ENCODE measurements around the gene KLHL2. TPM values are rescaled to one million over a fixed set of nuclear protein-coding genes. Genes with fewer than 3 reads are reported as not detected.

KLHL2 gene
- total RNA-seq, 1 donor from 2014 or later: 14.1 TPM

GRCh38 chr4:165328101-165328425, 120.7 kb downstream of the KLHL2 start:
- H3K27me3 Mint-ChIP-seq: no peaks in the 10 kb centered on the region
- H3K27ac Mint-ChIP-seq: no peak overlapping the region
- DNase-seq (ENCODE audit: extremely low spot score, unreplicated experiment): no peak
- H3K4me1 Mint-ChIP-seq (ENCODE audit: unreplicated experiment): peaks cover 37% of the 10 kb centered on the region
- H3K9me3 Mint-ChIP-seq: peaks cover 9% of the 10 kb centered on the region
- peaks cover 24% of the 10 kb centered on the region for H3K36me3 Mint-ChIP-seq
- no peak overlapping the region for H3K4me3 Mint-ChIP-seq
- TF ChIP-seq, protein P1, sequence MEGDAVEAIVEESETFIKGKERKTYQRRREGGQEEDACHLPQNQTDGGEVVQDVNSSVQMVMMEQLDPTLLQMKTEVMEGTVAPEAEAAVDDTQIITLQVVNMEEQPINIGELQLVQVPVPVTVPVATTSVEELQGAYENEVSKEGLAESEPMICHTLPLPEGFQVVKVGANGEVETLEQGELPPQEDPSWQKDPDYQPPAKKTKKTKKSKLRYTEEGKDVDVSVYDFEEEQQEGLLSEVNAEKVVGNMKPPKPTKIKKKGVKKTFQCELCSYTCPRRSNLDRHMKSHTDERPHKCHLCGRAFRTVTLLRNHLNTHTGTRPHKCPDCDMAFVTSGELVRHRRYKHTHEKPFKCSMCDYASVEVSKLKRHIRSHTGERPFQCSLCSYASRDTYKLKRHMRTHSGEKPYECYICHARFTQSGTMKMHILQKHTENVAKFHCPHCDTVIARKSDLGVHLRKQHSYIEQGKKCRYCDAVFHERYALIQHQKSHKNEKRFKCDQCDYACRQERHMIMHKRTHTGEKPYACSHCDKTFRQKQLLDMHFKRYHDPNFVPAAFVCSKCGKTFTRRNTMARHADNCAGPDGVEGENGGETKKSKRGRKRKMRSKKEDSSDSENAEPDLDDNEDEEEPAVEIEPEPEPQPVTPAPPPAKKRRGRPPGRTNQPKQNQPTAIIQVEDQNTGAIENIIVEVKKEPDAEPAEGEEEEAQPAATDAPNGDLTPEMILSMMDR (conservative IDR thresholded peaks at IDR 0.05): no peak

GRCh38 chr4:165328708-165329107, 121.3 kb downstream of the KLHL2 start:
- peaks cover 24% of the 10 kb centered on the region for H3K36me3 Mint-ChIP-seq
- DNase-seq (ENCODE audit: extremely low spot score, unreplicated experiment): no peak
- H3K4me3 Mint-ChIP-seq: no peak overlapping the region
- no peak overlapping the region for H3K27ac Mint-ChIP-seq
- H3K4me1 Mint-ChIP-seq (ENCODE audit: unreplicated experiment): peaks cover 37% of the 10 kb centered on the region
- peaks cover 9% of the 10 kb centered on the region for H3K9me3 Mint-ChIP-seq
- no peaks in the 10 kb centered on the region for H3K27me3 Mint-ChIP-seq
- TF ChIP-seq, protein P1 (conservative IDR thresholded peaks at IDR 0.05): no peak

GRCh38 chr4:165330071-165330470, 122.7 kb downstream of the KLHL2 start:
- Mint-ChIP-seq H3K9me3 (peaks cover 8% of the 10 kb centered on the region), H3K27ac (no peak overlapping the region), H3K4me1 (ENCODE audit: unreplicated experiment) (peaks cover 40% of the 10 kb centered on the region), H3K27me3 (no peaks in the 10 kb centered on the region), H3K4me3 (peak overlapping the region; percentile 82), H3K36me3 (peaks cover 31% of the 10 kb centered on the region)
- DNase-seq (ENCODE audit: extremely low spot score, unreplicated experiment): no peak
- TF ChIP-seq, protein P1 (conservative IDR thresholded peaks at IDR 0.05): no peak

DNA sequence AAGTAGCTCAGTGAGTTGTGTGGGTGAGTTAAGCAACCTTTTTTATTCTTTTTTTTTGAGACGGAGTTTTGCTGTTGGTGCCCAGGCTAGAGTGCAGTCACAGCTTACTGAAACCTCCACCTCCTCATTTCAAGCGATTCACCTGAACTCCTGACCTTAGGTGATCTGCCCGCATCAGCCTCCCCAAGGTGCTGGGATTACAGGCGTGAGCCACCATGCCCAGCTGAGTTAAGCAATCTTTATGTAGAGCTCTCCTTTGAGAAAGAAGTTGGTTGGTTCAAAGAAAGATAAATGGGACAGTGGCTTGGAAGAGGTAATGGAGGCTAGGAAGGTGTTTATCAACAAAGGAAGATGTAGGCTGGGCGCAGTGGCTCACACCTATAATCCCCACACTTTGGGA, 123.3 kb downstream of the KLHL2 start:
- Mint-ChIP-seq H3K4me3 (peak overlapping the region; percentile 82), H3K27ac (no peak overlapping the region)

GRCh38 chr4:165331359-165331758, 124.0 kb downstream of the KLHL2 start:
- no peak for DNase-seq (ENCODE audit: extremely low spot score, unreplicated experiment)
- peaks cover 36% of the 10 kb centered on the region for H3K4me1 Mint-ChIP-seq (ENCODE audit: unreplicated experiment)
- H3K4me3 Mint-ChIP-seq: peak overlapping the region; percentile 82
- TF ChIP-seq, protein P1 (conservative IDR thresholded peaks at IDR 0.05): no peak
- no peaks in the 10 kb centered on the region for H3K9me3 Mint-ChIP-seq
- H3K27ac Mint-ChIP-seq: no peak overlapping the region
- H3K27me3 Mint-ChIP-seq: no peaks in the 10 kb centered on the region
- peaks cover 36% of the 10 kb centered on the region for H3K36me3 Mint-ChIP-seq

More for the DNA sequence above, 123.3 kb downstream of the KLHL2 start:
- DNase-seq (ENCODE audit: extremely low spot score, unreplicated experiment): no peak
- TF ChIP-seq, protein P1 (conservative IDR thresholded peaks at IDR 0.05): no peak
- H3K4me1 Mint-ChIP-seq (ENCODE audit: unreplicated experiment): peaks cover 43% of the 10 kb centered on the region
- peaks cover 2% of the 10 kb centered on the region for H3K9me3 Mint-ChIP-seq
- H3K27me3 Mint-ChIP-seq: no peaks in the 10 kb centered on the region
- peaks cover 36% of the 10 kb centered on the region for H3K36me3 Mint-ChIP-seq

GRCh38 chr4:165331823-165332222, 124.5 kb downstream of the KLHL2 start:
- DNase-seq (ENCODE audit: extremely low spot score, unreplicated experiment): no peak
- peak overlapping the region; percentile 65 for H3K27ac Mint-ChIP-seq
- H3K4me1 Mint-ChIP-seq (ENCODE audit: unreplicated experiment): peaks cover 34% of the 10 kb centered on the region
- H3K27me3 Mint-ChIP-seq: no peaks in the 10 kb centered on the region
- H3K36me3 Mint-ChIP-seq: peaks cover 36% of the 10 kb centered on the region
- no peaks in the 10 kb centered on the region for H3K9me3 Mint-ChIP-seq
- peak overlapping the region; percentile 82 for H3K4me3 Mint-ChIP-seq
- TF ChIP-seq, protein P1 (conservative IDR thresholded peaks at IDR 0.05): no peak
